COR-L47 (cell line): ENCODE results near the gene RFX1.
"Not testable (repeated sequence)": the region's sequence is repeated elsewhere in the genome, so short reads cannot be mapped to it uniquely, and the experiment has no call there.

Experiments used
- DNase-seq: peaks from one replicate; lab custom pipeline; 2025; lab: John Stamatoyannopoulos, UW

RFX1 gene

DNA sequence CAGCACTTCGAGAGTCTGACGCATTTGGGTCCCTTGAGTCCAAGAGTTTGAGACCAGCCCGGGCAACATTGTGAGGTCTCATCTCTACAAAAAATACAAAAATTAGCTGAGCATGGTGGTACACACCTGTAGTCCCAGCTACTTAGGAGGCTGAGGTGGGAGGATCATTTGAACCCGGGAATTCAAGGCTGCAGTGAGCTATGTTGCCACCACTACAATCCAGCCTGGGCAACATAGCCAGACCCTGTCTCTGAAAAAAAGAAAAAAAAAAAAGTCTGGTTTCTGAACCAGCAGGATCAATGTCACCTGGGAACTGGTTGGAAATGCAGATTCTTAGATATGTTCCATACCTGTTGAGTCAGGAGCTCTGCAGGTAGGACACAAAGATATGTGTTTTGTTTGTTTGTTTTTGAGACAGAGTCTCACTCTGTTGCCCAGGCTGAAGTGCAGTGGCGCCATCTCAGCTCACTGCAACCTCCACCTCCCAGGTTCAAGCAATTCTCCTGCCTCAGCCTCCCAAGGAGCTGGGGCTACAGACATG, 20.6 kb upstream of the RFX1 start:
- not testable (repeated sequence) for DNase-seq

GRCh38 chr19:14023404-14024235, 17.5 kb upstream of the RFX1 start:
- no peak for DNase-seq

DNA sequence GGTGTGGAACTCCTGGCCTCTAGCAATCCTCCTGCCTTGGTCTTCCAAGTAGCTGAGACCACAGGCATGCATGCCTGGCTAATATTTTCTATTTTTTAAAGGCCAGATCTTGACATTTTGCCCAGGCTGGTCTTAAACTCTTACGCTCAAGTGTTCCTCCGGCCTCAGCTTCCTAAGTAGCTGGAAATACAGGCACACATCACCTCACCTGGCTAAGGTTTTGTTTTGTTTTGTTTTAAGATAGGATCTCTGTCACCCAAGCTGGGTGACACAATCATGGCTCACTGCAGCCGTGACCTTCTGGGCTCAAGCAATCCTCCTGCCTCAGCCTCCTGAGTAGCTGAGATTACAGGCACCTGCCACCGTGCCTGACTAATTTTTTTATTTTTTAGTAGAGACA, 16.3 kb upstream of the RFX1 start:
- DNase-seq: no peak

DNA sequence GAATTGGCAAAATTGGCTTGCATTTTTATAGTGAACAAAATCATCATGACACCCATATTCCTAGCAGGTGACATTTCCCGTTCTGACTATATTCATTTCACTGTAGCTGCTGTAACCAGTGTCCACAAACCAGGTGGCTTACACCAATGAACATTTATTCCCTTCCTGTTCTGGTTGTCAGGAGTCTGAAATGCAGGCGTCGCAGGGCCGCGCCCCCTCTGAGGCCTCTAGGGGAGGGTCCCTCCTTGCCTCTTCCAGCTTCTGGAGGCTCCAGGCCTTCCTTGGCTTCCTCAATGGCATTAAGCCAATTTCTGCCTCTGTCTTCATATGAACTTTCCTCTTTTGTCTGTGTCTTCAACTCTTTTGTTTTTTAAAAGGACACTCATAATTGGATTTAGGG, 15.4 kb upstream of the RFX1 start:
- no peak for DNase-seq

DNA sequence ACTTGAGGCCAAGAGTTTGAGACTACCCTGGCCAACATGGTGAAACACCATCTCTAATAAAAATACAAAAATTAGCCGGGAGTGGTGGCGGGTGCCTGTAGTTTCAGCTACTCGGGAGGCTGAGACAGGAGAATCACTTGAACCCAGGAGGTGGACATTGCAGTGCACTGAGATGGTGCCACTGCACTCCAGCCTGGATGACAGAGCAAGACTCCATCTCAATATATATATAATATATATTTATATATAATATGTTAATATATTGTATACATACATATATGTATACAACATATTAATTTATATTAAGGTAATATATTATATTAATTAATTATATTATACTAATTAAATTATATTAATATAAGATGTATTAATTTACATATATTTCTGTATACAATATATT, 13.6 kb upstream of the RFX1 start:
- DNase-seq: not testable (repeated sequence)

DNA sequence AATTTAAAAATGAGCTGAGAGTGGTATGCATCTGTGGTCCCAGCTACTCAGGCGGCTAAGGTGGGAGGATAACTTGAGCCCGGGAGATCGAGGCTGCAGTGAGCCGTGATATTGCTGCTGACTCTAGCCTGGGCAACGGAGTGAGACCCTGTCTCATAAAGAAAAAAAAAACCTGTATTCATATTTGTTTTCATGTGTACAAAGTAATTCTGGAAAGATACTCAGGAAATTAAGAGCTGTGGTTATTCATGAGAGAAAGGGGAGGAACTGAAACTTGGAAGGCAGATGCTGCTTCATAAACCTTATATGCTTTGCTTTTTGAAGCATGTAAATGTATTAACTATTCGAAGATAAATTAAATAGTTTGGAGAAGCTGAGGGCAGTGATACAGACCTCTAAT, 13.0 kb upstream of the RFX1 start:
- DNase-seq: no peak

- no peak for DNase-seq
These were observed 9.5 kb upstream of the RFX1 start for GRCh38 chr19:14015524-14016035.

- no peak for DNase-seq
These were observed 6.3 kb upstream of the RFX1 start for GRCh38 chr19:14012378-14012915.

DNA sequence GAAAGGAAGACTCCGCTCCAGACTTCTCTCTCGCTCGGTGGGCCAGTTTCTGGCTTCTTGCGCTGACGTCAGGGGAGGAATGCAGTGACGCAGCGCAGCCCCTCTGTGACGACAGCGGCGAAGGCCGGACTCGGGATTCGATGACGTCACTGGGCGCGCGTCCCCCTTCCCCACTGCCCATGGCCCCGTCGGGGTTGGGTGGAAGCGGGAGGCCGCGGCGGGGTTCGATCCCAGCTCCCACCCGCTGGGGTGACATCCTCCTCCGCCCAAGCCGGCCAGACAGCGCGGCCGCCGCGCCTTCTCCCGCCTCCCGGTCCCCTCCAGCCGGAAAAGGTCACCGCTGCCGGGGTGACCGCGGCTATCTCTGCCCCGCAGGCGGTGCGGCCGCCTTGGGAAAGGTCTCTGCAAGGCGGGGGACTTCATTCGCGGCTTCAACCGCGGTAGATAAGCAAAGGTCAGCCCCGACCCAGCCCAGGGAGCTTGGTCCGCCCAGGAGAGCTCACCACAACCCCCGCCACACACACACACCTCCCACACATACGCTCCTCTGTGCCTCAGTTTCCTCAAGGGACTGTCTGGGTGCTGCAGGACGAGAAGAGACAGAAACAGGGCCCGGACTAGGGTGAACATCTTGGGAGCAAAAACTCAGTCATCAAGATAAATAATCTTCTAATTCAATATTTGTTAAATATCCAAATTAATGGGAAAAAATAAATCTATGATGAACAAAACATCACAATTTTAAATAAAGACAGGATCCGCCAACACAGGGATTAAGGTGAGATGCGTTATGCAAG, 844 bp upstream of the RFX1 start:
- DNase-seq: peak; percentile 94

DNA sequence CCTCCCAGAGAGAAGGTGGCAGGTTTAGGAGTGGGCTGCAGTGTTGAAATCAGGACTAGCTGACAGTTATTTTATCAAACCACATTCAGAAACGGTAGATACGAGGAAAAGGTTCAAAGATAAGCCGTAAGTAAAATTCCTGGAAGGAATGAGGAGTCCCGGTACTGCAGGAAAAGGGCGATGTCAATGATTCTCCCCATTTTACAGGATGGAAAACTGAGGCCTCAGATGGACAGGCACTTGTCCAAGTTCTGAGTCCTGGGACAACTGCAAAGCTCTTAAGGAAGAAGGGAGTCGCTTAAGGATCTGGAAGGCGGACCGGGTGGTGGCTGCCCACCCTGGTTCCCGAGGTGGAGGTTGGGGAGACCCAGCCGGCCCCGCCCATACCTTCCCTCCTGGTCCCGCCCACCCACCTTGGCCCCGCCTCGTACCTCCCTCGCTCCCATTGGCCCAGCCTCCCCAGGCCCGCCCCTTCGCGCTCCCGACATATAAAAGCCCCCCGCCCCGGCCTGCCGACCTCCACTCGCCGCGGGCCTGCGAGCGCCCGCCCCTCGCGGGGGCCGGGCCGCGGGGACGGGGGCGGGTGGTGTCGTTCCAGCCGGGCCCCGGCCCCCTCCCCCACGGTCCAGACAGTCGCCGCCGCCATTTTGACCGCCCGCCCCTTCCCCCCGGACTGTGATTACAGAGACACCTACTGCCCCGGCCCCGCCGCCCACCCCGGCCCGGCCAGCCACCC, 603 bp downstream of the RFX1 start:
- peak; percentile 80 for DNase-seq

DNA sequence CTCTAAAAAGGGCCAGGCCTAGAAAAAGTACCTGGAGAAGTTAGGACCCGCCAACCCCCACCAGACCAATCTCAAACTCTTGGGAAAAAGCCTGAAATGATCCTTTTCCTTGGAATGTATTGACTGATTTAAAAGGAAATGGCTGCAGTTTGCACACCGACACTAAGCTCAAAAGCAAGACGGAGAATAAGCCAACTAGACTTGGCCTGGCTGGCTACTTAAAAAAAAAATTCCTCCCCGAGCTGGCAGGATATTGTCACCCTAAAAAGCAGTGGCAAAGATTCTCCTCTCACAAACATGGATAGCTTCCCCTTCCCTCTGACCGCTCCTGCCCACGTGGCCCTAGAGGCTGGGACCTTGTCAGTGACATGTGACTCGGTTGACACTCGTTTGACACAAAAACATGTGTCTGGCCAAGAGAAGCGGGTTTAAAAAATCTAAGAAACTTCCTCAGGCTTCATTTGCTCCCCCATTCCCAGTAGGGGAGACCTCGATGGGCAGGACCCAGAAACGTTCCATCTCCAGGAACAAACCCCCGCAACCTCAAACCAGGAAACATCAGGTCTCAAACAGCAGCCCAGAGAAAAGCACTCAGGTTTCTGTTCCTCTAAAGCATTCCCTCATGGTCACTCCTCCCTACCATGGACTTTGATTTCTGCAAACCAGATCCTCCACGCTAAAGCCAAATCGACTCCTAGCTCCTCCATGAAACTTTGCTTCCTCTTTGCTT, 1.3 kb downstream of the RFX1 start:
- DNase-seq: no peak

- no peak for DNase-seq
These were observed 2.7 kb downstream of the RFX1 start for GRCh38 chr19:14003251-14004055.

- DNase-seq: no peak
These were observed 3.4 kb downstream of the RFX1 start for GRCh38 chr19:14002571-14003250.

GRCh38 chr19:14000691-14001375, 5.3 kb downstream of the RFX1 start:
- no peak for DNase-seq

DNA sequence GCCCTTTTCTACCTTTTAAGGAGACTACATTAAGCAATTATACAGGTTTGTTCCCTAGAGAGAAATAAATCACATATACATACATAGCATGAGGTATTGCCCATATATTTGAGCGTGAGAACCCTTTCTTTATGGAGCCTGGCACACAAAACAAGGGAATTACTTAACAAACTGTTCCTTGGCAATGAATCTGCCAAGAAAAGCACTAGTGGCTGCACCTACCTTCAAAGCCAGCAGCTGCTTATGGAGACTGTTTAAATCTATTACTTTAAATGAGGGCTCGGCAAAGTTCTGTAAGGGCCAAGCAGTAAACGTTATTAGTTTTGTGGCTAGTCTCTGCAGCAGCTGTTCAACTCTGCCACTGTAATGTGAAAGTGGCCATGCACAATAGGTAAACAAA, 7.0 kb downstream of the RFX1 start:
- no peak for DNase-seq

- no peak for DNase-seq
These were observed 7.7 kb downstream of the RFX1 start for GRCh38 chr19:13998426-13998825.

DNA sequence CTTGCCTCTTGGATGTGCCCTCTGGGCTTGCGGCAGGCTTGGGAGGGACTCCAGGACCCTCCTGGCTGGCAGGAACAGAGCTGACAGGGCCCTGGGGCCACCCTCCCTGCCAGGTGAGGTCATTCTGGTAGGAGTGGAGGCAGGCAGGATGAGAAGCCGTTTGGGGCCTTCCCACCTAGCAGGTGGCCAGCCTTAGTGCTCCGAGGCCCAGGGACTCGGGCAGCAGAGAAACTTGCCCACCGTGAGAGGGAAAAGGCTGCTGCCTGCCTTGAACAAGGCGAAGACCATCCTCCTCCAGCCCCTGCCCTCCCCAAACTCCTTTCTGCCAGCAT, 8.5 kb downstream of the RFX1 start:
- no peak for DNase-seq

- DNase-seq: no peak
These were observed 9.0 kb downstream of the RFX1 start for GRCh38 chr19:13996928-13997630.
